Erythroblast (primary cell): ENCODE results near the gene STX10.

Source experiments
- GATA1 ChIP-seq: IDR thresholded peaks from 2 replicates; pipeline ENCODE4 v1.6.1; 2011; ENCODE audit warnings: low read depth, mild to moderate bottlenecking, control low read depth, low read length, moderate library complexity
- POLR2A ChIP-seq: IDR thresholded peaks from 2 replicates; pipeline ENCODE4 v1.6.1; 2011; ENCODE audit warnings: mild to moderate bottlenecking, low read length

DNA sequence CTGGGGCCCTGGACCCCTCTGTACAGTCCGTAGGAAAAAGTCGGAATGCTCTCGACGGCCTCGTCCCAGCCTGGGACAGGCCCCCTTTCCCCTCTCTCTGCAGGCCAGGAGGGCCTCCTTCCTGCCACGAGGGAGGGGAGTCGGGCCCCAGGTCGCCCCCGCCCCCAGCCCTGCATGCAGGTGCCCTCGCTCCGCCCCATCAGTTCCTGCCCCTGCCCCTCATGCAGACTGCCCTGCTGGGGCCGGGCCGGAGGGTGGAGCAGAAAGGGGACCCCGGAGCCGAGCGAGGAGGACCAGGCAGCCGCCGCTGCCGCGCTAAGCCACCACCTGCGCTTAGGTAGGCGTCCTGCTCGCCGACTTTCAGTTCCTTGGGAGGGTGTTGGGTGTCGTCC is 54.8 kb downstream of the STX10 start:
- TF ChIP-seq POLR2A (no peak), GATA1 (no peak)
